ENCODE data around the gene ENTHD1. TPM values are rescaled to one million over a fixed set of nuclear protein-coding genes. Genes with fewer than 3 reads are reported as not detected.

The ENTHD1 gene
- total and polyA plus RNA-seq, 2 of the 4 experiments (the other 2 are of a cell fraction): not detected

Small RNAs within 50 kb of the gene (microRNA-seq; reads per million reads assigned to microRNA genes)
- not detected for gene RN7SKP210 (ENCODE audit: insufficient read depth, insufficient read length)

Small RNAs within 50 kb of the gene (small RNA-seq; reads per million reads assigned to genes)
- 0 reads per million in 5 experiments for gene RN7SKP210

Other genes starting within 250 kb of the ENTHD1 start
- gene GRAP2, start 7.3 kb upstream of the ENTHD1 start, total RNA-seq (2012; rRNA removed): under 0.01 TPM in 1 of 2 replicates, not detected in the other
- 0.32 TPM in 1 of 2 replicates, not detected in the other for gene GRAP2, start 7.3 kb upstream of the ENTHD1 start, polyA plus RNA-seq (2012; rRNA removed)
- gene TMA7B, start 66.6 kb upstream of the ENTHD1 start, total RNA-seq (2012; rRNA removed): not detected in 2 replicates
- not detected in 2 replicates for gene TMA7B, start 66.6 kb upstream of the ENTHD1 start, polyA plus RNA-seq (2012; rRNA removed)
- gene FAM83F, start 101.2 kb upstream of the ENTHD1 start, total RNA-seq (2012; rRNA removed): not detected in 2 replicates
- not detected in 2 replicates for gene FAM83F, start 101.2 kb upstream of the ENTHD1 start, polyA plus RNA-seq (2012; rRNA removed)